HCT116 (cell line): ENCODE results near the gene TBC1D23. TPM values are rescaled to one million over a fixed set of nuclear protein-coding genes. Genes with fewer than 3 reads are reported as not detected.

ENCODE experiments used
- ATAC-seq: fragments of 200-7000 bp; cut with Tn5 transposase; 2 replicates; pipeline ENCODE4 v1.9.1; 2020; ENCODE audit warnings: mild to moderate bottlenecking, moderate library complexity
- BruUV-seq: library from RNA; stranded (reverse); fragments of 400-500 nt; replicated peaks from 2 replicates; lab custom pipeline; 2021; lab: Mats Ljungman, UMichigan
- CTCF ChIA-PET: fragments of 300-600 bp; sonication (Branson Sonifier 250); formaldehyde crosslinking; loops from one replicate; lab custom pipeline; 2021; ENCODE audit warnings: antibody characterized with exemption; lab: Charles Lee
- POLR2A ChIA-PET: fragments of 300-600, 350-600 bp; sonication (Branson Sonifier 250); formaldehyde crosslinking; loops from one replicate; lab custom pipeline; 2021; ENCODE audit warnings: antibody characterized with exemption; lab: Charles Lee
- RAD21 ChIA-PET, 2 experiments: fragments of 300-600 bp; sonication (Branson Sonifier 250); formaldehyde crosslinking; loops; one replicate each; lab custom pipeline; 2023; ENCODE audit warnings: low total read pairs in 2 of 2; ENCODE audit not compliant: uncharacterized antibody in 2 of 2, unreplicated experiment in 2 of 2, low non-redundant PET in 1 of 2; lab: Charles Lee
- DNase-seq: peaks from one replicate; pipeline ENCODE4 v3.0.0-alpha.2; 2010; ENCODE audit warnings: low read depth, low spot score
- H2AFZ ChIP-seq: fragments of 200-600 bp; shearing (Covaris generic), sonication (generic); 2 replicates; pipeline ENCODE4 v1.6.1; 2017; ENCODE audit warnings: low read depth, mixed run types, mixed read lengths, antibody characterized with exemption, low read length; ENCODE audit not compliant: poor library complexity, severe bottlenecking
- H3K27ac ChIP-seq: 2 replicates; pipeline ENCODE4 v1.5.1; 2012; ENCODE audit warnings: low read depth, low read length
- H3K27me3 ChIP-seq: fragments of 200-600 bp; sonication (generic); 2 replicates; pipeline ENCODE4 v1.6.1; 2016; ENCODE audit warnings: mixed run types, low read length, mixed read lengths; ENCODE audit not compliant: insufficient read depth
- H3K36me3 ChIP-seq, 2 experiments: fragments of 200-500 bp in 1 of 2; fragments of 200-600 bp in 1 of 2; sonication (Bioruptor generic) in 1 of 2; sonication (generic) in 1 of 2; 2 replicates each; pipeline versions ENCODE4 v1.5.1 to v1.6.1; 2014 to 2016; ENCODE audit warnings: low read length in 2 of 2, inconsistent platforms in 1 of 2, mixed read lengths in 1 of 2, mixed run types in 1 of 2; ENCODE audit not compliant: insufficient read depth in 2 of 2, control insufficient read depth in 1 of 2
- H3K4me1 ChIP-seq, 2 experiments: fragments of 200-600 bp in 1 of 2; sonication (generic) in 1 of 2; 2 replicates each; pipeline versions ENCODE4 v1.5.1 to v1.6.1; 2012 to 2017; ENCODE audit warnings: low read length in 2 of 2, inconsistent platforms in 1 of 2, mild to moderate bottlenecking in 1 of 2, mixed read lengths in 1 of 2, mixed run types in 1 of 2, moderate library complexity in 1 of 2; ENCODE audit not compliant: insufficient read depth in 2 of 2, control insufficient read depth in 1 of 2
- H3K4me2 ChIP-seq: fragments of 200-600 bp; sonication (generic); 2 replicates; pipeline ENCODE4 v1.6.1; 2017; ENCODE audit warnings: mixed run types, low read length, mixed read lengths
- H3K4me3 ChIP-seq, 2 experiments: fragments of 200-600 bp in 1 of 2; sonication (generic) in 1 of 2; replicated peaks in 1 of 2; 2 replicates each; pipeline ENCODE4 v1.5.1; 2011 to 2016; ENCODE audit warnings: low read length in 2 of 2, control low read depth in 1 of 2, low read depth in 1 of 2, mild to moderate bottlenecking in 1 of 2, mixed read lengths in 1 of 2, mixed run types in 1 of 2
- H3K79me2 ChIP-seq: fragments of 200-600 bp; sonication (generic); 2 replicates; pipeline ENCODE4 v1.6.1; 2017; ENCODE audit warnings: mild to moderate bottlenecking, mixed run types, low read length, moderate library complexity, mixed read lengths; ENCODE audit not compliant: insufficient read depth
- H3K9ac ChIP-seq: fragments of 200-600 bp; sonication (generic); 2 replicates; pipeline ENCODE4 v1.6.1; 2016; ENCODE audit warnings: low read length, mixed read lengths
- H3K9me2 ChIP-seq: fragments of 200-600 bp; sonication (generic), shearing (Covaris generic); 2 replicates; pipeline ENCODE4 v1.6.1; 2017; ENCODE audit warnings: mixed run types, mild to moderate bottlenecking, moderate library complexity; ENCODE audit not compliant: insufficient read depth
- H3K9me3 ChIP-seq, 2 experiments: fragments of 200-500 bp in 1 of 2; fragments of 200-600 bp in 1 of 2; sonication (Bioruptor generic) in 1 of 2; sonication (generic) in 1 of 2; 2 replicates each; pipeline ENCODE4 v1.6.1; 2014 to 2017; ENCODE audit warnings: low read length in 2 of 2, mixed read lengths in 2 of 2, inconsistent platforms in 1 of 2, low read depth in 1 of 2, mild to moderate bottlenecking in 1 of 2, mixed run types in 1 of 2, moderate library complexity in 1 of 2; ENCODE audit not compliant: control insufficient read depth in 1 of 2, insufficient read depth in 1 of 2
- H4K20me1 ChIP-seq: fragments of 200-600 bp; sonication (generic), shearing (Covaris generic); 2 replicates; pipeline ENCODE4 v1.6.1; 2017; ENCODE audit warnings: mixed run types, mild to moderate bottlenecking, moderate library complexity; ENCODE audit not compliant: insufficient read depth
- CBX3 ChIP-seq: IDR thresholded peaks from 2 replicates; pipeline ENCODE4 v1.6.1; 2012; ENCODE audit warnings: low read depth
- CEBPB ChIP-seq: IDR thresholded peaks from 2 replicates; pipeline ENCODE4 v1.6.1; 2012; ENCODE audit warnings: low read depth
- CTCF ChIP-seq, 3 experiments: fragments of 200-600 bp in 1 of 3; sonication (generic) in 1 of 3; IDR thresholded peaks in 2 of 3; conservative IDR thresholded peaks in 1 of 3; 2 replicates each; pipeline ENCODE4 v1.5.1; 2012 to 2017; ENCODE audit warnings: low read depth in 2 of 3, low read length in 2 of 3, antibody characterized with exemption in 1 of 3, borderline replicate concordance in 1 of 3, control low read depth in 1 of 3, mild to moderate bottlenecking in 1 of 3, mixed read lengths in 1 of 3, mixed run types in 1 of 3, moderate library complexity in 1 of 3; ENCODE audit not compliant: insufficient read depth in 1 of 3
- EGR1 ChIP-seq: IDR thresholded peaks from 2 replicates; pipeline ENCODE4 v1.6.1; 2012; ENCODE audit warnings: low read depth
- EZH2 ChIP-seq: fragments of 200-600 bp; sonication (generic); IDR thresholded peaks from 2 replicates; pipeline ENCODE4 v1.6.1; 2017; ENCODE audit warnings: antibody characterized with exemption, mixed run types
- JUND ChIP-seq: IDR thresholded peaks from 2 replicates; pipeline ENCODE4 v1.6.1; 2012
- MAX ChIP-seq: IDR thresholded peaks from 2 replicates; pipeline ENCODE4 v1.6.1; 2012
- POLR2A ChIP-seq: IDR thresholded peaks from 2 replicates; pipeline ENCODE4 v1.7.0; 2011; ENCODE audit warnings: borderline replicate concordance; ENCODE audit not compliant: insufficient read depth, insufficient read length; ENCODE audit errors: extremely low read depth
- POLR2AphosphoS5 ChIP-seq: IDR thresholded peaks from 2 replicates; pipeline ENCODE4 v1.6.1; 2011; ENCODE audit warnings: mild to moderate bottlenecking, low read depth, low read length, moderate library complexity
- SP1 ChIP-seq: IDR thresholded peaks from 2 replicates; pipeline ENCODE4 v1.6.1; 2012; ENCODE audit warnings: low read depth
- TCF7L2 ChIP-seq: IDR thresholded peaks from 2 replicates; pipeline ENCODE4 v1.7.0; 2011; ENCODE audit warnings: borderline replicate concordance, inconsistent platforms; ENCODE audit not compliant: insufficient read depth, insufficient read length; ENCODE audit errors: extremely low read depth
- intact Hi-C: fragments of 100-400 bp; cut with micrococcal nuclease; formaldehyde crosslinking; loops from 2 replicates; pipeline ENCODE4 v1.10.0; 2022
- total RNA-seq: library from RNA; stranded (reverse); gene quantifications from one replicate; pipeline ENCODE4 v1.2.1, GENCODE V29; 2021; ENCODE audit not compliant: unreplicated experiment
- TF ChIP-seq, protein P1 (sequence below): IDR thresholded peaks from 2 replicates; pipeline ENCODE4 v1.6.1; 2011; ENCODE audit warnings: mild to moderate bottlenecking, low read length, moderate library complexity; ENCODE audit not compliant: insufficient replicate concordance; ENCODE audit errors: extremely low read depth

TBC1D23 gene
- total RNA-seq, 1 experiment from 2014 or later = 21.9 TPM

DNA sequence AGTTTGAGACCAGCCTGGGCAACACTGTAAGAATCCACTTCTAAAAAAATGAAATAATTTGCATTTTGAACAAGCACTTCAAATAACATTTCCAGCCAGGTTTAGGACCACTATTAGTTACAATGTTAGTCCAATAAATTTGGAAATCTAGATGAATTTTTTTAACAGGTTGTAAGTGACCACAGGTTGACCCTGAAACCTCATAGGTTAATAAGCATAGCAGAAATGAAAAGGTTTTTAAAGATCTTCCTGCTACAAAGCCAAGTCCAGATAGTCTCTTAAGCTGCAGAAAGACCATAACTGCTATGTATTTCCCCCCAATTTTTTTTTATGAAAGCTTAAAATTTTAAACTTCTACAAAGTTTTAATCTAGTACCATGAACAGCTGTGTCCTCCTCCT lies 72.3 kb downstream of the TBC1D23 start:
- Histone ChIP-seq H4K20me1 (no peaks in the 10 kb centered on the region), H3K4me1 (peaks cover 7 to 18% of the 10 kb centered on the region in 2 experiments), H3K79me2 (peaks cover 11% of the 10 kb centered on the region; the same call in 1 of the 2 replicates), H3K36me3 (no peaks in the 10 kb centered on the region), H3K27me3 (no peaks in the 10 kb centered on the region), H3K4me3 (no peak overlapping the region), H3K9ac (no peak overlapping the region), H3K9me2 (no peaks in the 10 kb centered on the region), H3K4me2 (no peak overlapping the region), H2AFZ (no peak overlapping the region), H3K27ac (no peak overlapping the region), H3K9me3 (no peaks in the 10 kb centered on the region)
- CTCF ChIA-PET = no interaction called here
- RAD21 ChIA-PET = no interaction called here
- TF ChIP-seq MAX (no peak), CEBPB (no peak), POLR2A (no peak), SP1 (no peak), EZH2 (no peak), CBX3 (no peak), JUND (no peak), EGR1 (no peak), POLR2AphosphoS5 (no peak), TCF7L2 (no peak), CTCF (IDR thresholded peaks at IDR 0.05 in 2 of 3, conservative IDR thresholded peaks at IDR 0.05 in 1 of 3; ENCODE audit: borderline replicate concordance in 1 of 3, insufficient read depth in 1 of 3, low read depth in 2 of 3, low read length in 2 of 3) (no peak)
- TF ChIP-seq, protein P1, sequence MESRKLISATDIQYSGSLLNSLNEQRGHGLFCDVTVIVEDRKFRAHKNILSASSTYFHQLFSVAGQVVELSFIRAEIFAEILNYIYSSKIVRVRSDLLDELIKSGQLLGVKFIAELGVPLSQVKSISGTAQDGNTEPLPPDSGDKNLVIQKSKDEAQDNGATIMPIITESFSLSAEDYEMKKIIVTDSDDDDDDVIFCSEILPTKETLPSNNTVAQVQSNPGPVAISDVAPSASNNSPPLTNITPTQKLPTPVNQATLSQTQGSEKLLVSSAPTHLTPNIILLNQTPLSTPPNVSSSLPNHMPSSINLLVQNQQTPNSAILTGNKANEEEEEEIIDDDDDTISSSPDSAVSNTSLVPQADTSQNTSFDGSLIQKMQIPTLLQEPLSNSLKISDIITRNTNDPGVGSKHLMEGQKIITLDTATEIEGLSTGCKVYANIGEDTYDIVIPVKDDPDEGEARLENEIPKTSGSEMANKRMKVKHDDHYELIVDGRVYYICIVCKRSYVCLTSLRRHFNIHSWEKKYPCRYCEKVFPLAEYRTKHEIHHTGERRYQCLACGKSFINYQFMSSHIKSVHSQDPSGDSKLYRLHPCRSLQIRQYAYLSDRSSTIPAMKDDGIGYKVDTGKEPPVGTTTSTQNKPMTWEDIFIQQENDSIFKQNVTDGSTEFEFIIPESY = no peak
- POLR2A ChIA-PET = no interaction called here
- no peak for DNase-seq
- BruUV-seq = no TSS peak
- ATAC-seq = no peak
- intact Hi-C loops = loop anchor here (10.0 kb wide), 1 partner anchor 58 kb away; no protein-coding TSS in a partner anchor
